HepG2 (cell line): ENCODE data around the gene LHB. TPM values are rescaled to one million over a fixed set of nuclear protein-coding genes. Genes with fewer than 3 reads are reported as not detected.
A peak's percentile ranks its signal among the peaks of the same experiment; 100 is the strongest.

Experiments used
- CHD4 ChIP-seq: fragments of 200-600 bp; sonication (generic); IDR thresholded peaks from 2 replicates; pipeline ENCODE4 v1.7.0; 2017; ENCODE audit warnings: mild to moderate bottlenecking, low read length, borderline replicate concordance
- GFI1 ChIP-seq: sonication (generic); formaldehyde crosslinking; IDR thresholded peaks from 2 replicates; pipeline ENCODE4 v1.5.0; 2020; ENCODE audit warnings: missing genetic modification reagents, mild to moderate bottlenecking, borderline replicate concordance
- HNRNPK ChIP-seq: fragments of 200-400 bp; formaldehyde crosslinking; IDR thresholded peaks from 2 replicates; pipeline ENCODE4 v1.6.1; 2018; ENCODE audit warnings: low read length, low read depth, moderate library complexity, mild to moderate bottlenecking; ENCODE audit not compliant: poor library complexity, severe bottlenecking
- KLF12 ChIP-seq: sonication (generic); formaldehyde crosslinking; IDR thresholded peaks from 2 replicates; pipeline ENCODE4 v1.4.0; 2020; ENCODE audit warnings: missing genetic modification reagents, borderline replicate concordance
- KLF13 ChIP-seq: sonication (generic); formaldehyde crosslinking; IDR thresholded peaks from 2 replicates; pipeline ENCODE4 v1.4.0; 2020; ENCODE audit warnings: mild to moderate bottlenecking, missing genetic modification reagents
- MTF1 ChIP-seq: sonication (generic); formaldehyde crosslinking; IDR thresholded peaks from 2 replicates; pipeline ENCODE4 v1.5.0; 2020; ENCODE audit warnings: missing genetic modification reagents
- TCF7L2 ChIP-seq: IDR thresholded peaks from 2 replicates; pipeline ENCODE4 v1.6.1; 2011; ENCODE audit warnings: mild to moderate bottlenecking, low read depth, low read length, moderate library complexity
- TERF1 ChIP-seq: sonication (generic); formaldehyde crosslinking; IDR thresholded peaks from 2 replicates; pipeline ENCODE4 v1.8.0; 2022; ENCODE audit warnings: mild to moderate bottlenecking, missing genetic modification reagents, moderate library complexity
- THYN1 ChIP-seq: sonication (generic); formaldehyde crosslinking; IDR thresholded peaks from 2 replicates; pipeline ENCODE4 v1.8.1; 2023; ENCODE audit warnings: low read depth, mild to moderate bottlenecking, moderate library complexity, missing genetic modification reagents, borderline replicate concordance
- ZNF317 ChIP-seq: sonication (generic); formaldehyde crosslinking; IDR thresholded peaks from 2 replicates; pipeline ENCODE4 v1.5.0; 2020; ENCODE audit warnings: mild to moderate bottlenecking, missing genetic modification reagents
- ZNF597 ChIP-seq: sonication (generic); formaldehyde crosslinking; IDR thresholded peaks from 2 replicates; pipeline ENCODE4 v1.5.0; 2020; ENCODE audit warnings: missing genetic modification reagents
- ZNF607 ChIP-seq: sonication (generic); formaldehyde crosslinking; IDR thresholded peaks from 2 replicates; pipeline ENCODE4 v1.5.1; 2020; ENCODE audit warnings: missing genetic modification reagents, mild to moderate bottlenecking, borderline replicate concordance
- polyA plus RNA-seq, 8 experiments: library from polyadenylated mRNA; depleted of rRNA in 3 of 8; stranded (reverse) in 7 of 8; unstranded in 1 of 8; fragments of >200 nt; fragmentation: Illumina TruSeq in 4 of 8; extraction: Trizol in 4 of 8; gene quantifications; 2 replicates each; pipeline versions ENCODE4 v1.2.1 to v1.2.3, GENCODE V29; 2011 to 2016; ENCODE audit warnings: low read depth in 4 of 8, missing spikeins in 1 of 8, mixed read lengths in 1 of 8; ENCODE audit not compliant: insufficient read depth in 1 of 8
- total RNA-seq, 5 experiments: library from RNA; depleted of rRNA; stranded (reverse); fragments of >200 nt; fragmentation: Illumina TruSeq; extraction: Trizol; gene quantifications; 2 replicates each; pipeline ENCODE4 v1.2.3, GENCODE V29; 2016; ENCODE audit warnings: low read depth in 1 of 5
- TF ChIP-seq, protein P1 (sequence below): sonication (generic); formaldehyde crosslinking; IDR thresholded peaks from 2 replicates; pipeline ENCODE4 v1.8.1; 2023; ENCODE audit warnings: mild to moderate bottlenecking, moderate library complexity, missing genetic modification reagents
- TF ChIP-seq, protein P2 (sequence below): sonication (generic); formaldehyde crosslinking; IDR thresholded peaks from 2 replicates; pipeline ENCODE4 v1.4.0; 2020; ENCODE audit warnings: missing genetic modification reagents
- TF ChIP-seq, protein P3 (sequence below): IDR thresholded peaks from 2 replicates; pipeline ENCODE4 v1.6.1; 2012; ENCODE audit warnings: low read length, improper control_type of control experiment

LHB gene
- total and polyA plus RNA-seq, 2 of the 13 experiments (the other 11 are each of a cell fraction or from before 2014, with no cell fraction given) = not detected

DNA sequence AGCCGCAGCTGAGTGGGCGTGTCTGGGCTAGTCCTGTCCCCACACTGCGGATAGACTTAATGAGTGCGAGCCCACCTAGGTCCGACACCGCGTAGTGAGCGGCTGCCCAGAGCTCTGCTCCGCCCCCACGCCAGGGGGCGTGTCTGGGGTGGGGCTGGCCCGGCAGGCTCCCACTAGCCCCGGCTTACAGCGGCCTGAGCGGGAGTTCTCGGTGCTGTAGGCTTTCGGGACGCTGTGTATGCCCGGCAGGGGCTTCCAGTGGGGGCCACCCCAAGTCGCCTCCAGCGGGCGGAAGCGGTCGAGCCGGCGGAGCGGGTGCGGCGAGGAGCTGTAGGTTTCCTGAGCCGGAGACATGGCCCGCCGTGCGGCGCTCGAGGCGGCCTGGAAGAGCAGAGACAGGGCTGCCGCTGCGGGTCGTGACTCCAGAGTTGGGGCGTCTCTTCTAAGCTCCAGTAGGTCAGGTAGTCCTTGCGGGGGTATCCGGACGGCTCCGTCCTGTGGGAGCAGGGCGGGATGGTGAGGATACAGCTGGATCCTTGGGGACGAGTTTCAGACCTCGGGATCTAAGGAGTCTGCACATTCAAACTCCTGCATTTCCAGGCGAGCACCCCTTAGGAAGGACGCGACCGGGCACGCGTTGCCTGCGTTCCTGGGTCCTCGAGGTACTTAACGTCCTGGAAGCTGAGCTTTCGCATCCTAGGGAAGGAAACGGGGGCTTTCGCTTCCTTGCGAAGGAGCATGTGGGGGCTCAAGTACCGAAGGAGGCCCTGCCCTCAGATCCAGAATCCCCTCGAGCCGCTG, 39.4 kb upstream of the LHB start (continued):
- TF ChIP-seq, protein P1, sequence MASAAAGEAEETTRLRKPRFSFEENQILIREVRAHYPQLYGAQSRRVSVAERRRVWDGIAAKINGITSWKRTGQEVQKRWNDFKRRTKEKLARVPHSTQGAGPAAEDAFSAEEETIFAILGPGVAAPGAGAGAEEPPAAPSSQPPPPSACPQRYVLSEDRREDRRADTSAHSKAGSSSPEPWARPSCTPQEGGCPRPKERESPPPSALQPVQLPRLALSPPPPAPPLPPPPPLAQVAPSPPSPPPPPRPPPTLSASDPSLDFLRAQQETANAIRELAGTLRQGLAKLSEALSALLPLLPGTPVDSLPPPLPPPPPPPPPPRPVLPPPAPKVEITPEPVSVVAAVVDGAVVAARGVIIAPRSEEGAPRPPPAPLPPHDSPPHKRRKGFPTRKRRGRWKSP (CRISPR knock-in tag) = no peak
- TF ChIP-seq MTF1 (CRISPR knock-in tag) (no peak), ZNF597 (CRISPR knock-in tag) (no peak), KLF12 (CRISPR knock-in tag) (no peak), KLF13 (CRISPR knock-in tag) (no peak), THYN1 (CRISPR knock-in tag) (no peak), ZNF317 (CRISPR knock-in tag) (no peak), GFI1 (CRISPR knock-in tag) (0 out of 2 replicates have a peak, but pooled peaks have one; percentile 26), CHD4 (no peak), TCF7L2 (no peak), TERF1 (no peak), HNRNPK (no peak), ZNF607 (CRISPR knock-in tag) (no peak)
- TF ChIP-seq, protein P2, sequence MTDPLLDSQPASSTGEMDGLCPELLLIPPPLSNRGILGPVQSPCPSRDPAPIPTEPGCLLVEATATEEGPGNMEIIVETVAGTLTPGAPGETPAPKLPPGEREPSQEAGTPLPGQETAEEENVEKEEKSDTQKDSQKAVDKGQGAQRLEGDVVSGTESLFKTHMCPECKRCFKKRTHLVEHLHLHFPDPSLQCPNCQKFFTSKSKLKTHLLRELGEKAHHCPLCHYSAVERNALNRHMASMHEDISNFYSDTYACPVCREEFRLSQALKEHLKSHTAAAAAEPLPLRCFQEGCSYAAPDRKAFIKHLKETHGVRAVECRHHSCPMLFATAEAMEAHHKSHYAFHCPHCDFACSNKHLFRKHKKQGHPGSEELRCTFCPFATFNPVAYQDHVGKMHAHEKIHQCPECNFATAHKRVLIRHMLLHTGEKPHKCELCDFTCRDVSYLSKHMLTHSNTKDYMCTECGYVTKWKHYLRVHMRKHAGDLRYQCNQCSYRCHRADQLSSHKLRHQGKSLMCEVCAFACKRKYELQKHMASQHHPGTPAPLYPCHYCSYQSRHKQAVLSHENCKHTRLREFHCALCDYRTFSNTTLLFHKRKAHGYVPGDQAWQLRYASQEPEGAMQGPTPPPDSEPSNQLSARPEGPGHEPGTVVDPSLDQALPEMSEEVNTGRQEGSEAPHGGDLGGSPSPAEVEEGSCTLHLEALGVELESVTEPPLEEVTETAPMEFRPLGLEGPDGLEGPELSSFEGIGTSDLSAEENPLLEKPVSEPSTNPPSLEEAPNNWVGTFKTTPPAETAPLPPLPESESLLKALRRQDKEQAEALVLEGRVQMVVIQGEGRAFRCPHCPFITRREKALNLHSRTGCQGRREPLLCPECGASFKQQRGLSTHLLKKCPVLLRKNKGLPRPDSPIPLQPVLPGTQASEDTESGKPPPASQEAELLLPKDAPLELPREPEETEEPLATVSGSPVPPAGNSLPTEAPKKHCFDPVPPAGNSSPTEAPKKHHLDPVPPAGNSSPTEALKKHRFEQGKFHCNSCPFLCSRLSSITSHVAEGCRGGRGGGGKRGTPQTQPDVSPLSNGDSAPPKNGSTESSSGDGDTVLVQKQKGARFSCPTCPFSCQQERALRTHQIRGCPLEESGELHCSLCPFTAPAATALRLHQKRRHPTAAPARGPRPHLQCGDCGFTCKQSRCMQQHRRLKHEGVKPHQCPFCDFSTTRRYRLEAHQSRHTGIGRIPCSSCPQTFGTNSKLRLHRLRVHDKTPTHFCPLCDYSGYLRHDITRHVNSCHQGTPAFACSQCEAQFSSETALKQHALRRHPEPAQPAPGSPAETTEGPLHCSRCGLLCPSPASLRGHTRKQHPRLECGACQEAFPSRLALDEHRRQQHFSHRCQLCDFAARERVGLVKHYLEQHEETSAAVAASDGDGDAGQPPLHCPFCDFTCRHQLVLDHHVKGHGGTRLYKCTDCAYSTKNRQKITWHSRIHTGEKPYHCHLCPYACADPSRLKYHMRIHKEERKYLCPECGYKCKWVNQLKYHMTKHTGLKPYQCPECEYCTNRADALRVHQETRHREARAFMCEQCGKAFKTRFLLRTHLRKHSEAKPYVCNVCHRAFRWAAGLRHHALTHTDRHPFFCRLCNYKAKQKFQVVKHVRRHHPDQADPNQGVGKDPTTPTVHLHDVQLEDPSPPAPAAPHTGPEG (CRISPR knock-in tag) = no peak
- TF ChIP-seq, protein P3, sequence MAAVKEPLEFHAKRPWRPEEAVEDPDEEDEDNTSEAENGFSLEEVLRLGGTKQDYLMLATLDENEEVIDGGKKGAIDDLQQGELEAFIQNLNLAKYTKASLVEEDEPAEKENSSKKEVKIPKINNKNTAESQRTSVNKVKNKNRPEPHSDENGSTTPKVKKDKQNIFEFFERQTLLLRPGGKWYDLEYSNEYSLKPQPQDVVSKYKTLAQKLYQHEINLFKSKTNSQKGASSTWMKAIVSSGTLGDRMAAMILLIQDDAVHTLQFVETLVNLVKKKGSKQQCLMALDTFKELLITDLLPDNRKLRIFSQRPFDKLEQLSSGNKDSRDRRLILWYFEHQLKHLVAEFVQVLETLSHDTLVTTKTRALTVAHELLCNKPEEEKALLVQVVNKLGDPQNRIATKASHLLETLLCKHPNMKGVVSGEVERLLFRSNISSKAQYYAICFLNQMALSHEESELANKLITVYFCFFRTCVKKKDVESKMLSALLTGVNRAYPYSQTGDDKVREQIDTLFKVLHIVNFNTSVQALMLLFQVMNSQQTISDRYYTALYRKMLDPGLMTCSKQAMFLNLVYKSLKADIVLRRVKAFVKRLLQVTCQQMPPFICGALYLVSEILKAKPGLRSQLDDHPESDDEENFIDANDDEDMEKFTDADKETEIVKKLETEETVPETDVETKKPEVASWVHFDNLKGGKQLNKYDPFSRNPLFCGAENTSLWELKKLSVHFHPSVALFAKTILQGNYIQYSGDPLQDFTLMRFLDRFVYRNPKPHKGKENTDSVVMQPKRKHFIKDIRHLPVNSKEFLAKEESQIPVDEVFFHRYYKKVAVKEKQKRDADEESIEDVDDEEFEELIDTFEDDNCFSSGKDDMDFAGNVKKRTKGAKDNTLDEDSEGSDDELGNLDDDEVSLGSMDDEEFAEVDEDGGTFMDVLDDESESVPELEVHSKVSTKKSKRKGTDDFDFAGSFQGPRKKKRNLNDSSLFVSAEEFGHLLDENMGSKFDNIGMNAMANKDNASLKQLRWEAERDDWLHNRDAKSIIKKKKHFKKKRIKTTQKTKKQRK = no peak
